Measurements from ENCODE around the gene TMEM212. TPM values are rescaled to one million over a fixed set of nuclear protein-coding genes. Genes with fewer than 3 reads are reported as not detected.

The TMEM212 gene
- total and polyA plus RNA-seq, 2 donors (not counting 1 experiment from before 2014, with no cell fraction given): not detected

DNA sequence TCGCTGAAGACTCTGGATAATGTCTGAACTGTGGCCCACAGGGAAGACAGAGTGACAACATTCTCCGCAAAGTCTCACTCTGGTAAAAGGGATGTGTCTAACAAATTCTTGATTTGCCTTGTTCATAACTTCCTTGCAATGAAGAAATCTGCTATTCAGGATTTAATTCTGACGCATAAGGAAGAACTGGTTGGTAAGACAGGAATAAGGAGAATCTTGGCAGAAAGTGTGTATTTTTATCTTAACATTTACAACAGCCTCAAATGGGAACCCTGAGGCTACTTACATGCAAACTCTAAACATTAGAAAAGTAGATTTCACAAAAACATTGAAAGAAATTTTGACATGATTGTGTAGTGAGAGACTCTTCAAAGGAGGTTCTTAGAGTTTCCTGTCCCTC, 22.1 kb upstream of the TMEM212 start:
- H3K9me3 ChIP-seq (ENCODE audit: control extremely low read depth in 1 of 3, control insufficient read depth in 2 of 3, insufficient read depth in 1 of 3, low read length in 2 of 3): no peaks in the 10 kb centered on the region
- TF ChIP-seq, protein P1, sequence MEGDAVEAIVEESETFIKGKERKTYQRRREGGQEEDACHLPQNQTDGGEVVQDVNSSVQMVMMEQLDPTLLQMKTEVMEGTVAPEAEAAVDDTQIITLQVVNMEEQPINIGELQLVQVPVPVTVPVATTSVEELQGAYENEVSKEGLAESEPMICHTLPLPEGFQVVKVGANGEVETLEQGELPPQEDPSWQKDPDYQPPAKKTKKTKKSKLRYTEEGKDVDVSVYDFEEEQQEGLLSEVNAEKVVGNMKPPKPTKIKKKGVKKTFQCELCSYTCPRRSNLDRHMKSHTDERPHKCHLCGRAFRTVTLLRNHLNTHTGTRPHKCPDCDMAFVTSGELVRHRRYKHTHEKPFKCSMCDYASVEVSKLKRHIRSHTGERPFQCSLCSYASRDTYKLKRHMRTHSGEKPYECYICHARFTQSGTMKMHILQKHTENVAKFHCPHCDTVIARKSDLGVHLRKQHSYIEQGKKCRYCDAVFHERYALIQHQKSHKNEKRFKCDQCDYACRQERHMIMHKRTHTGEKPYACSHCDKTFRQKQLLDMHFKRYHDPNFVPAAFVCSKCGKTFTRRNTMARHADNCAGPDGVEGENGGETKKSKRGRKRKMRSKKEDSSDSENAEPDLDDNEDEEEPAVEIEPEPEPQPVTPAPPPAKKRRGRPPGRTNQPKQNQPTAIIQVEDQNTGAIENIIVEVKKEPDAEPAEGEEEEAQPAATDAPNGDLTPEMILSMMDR (IDR thresholded peaks at IDR 0.05): no peak
- TF ChIP-seq EZH2 (IDR thresholded peaks at IDR 0.05; ENCODE audit: borderline replicate concordance, insufficient read depth, low read depth, low read length, poor library complexity, severe bottlenecking): no peak
- H4K20me1 ChIP-seq (ENCODE audit: control insufficient read depth, insufficient read depth, low read length, poor library complexity, severe bottlenecking): no peaks in the 10 kb centered on the region
- Mint-ChIP-seq H3K9me3 (ENCODE audit: insufficient read depth) (no peaks in the 10 kb centered on the region), H3K4me1 (no peaks in the 10 kb centered on the region), H3K27ac (no peak overlapping the region), H3K27me3 (peaks cover 3% of the 10 kb centered on the region), H3K4me3 (no peak overlapping the region)
- intact Hi-C loops (cut with micrococcal nuclease): no loop called here
- no peaks in the 10 kb centered on the region for H3K27me3 ChIP-seq (replicated peaks in 1 of 4; ENCODE audit: control extremely low read depth in 1 of 4, control insufficient read depth in 3 of 4, insufficient read depth in 4 of 4, low read length in 3 of 4)
- ChIA-PET CTCF (no interaction called here), POLR2A (no interaction called here)
- H3K4me1 ChIP-seq (ENCODE audit: control insufficient read depth in 2 of 2, insufficient read depth in 2 of 2, low read length in 2 of 2): no peaks in the 10 kb centered on the region
- H3K4me3 ChIP-seq (ENCODE audit: control extremely low read depth in 1 of 5, extremely low read depth in 1 of 5, insufficient read depth in 1 of 5, low read depth in 2 of 5, low read length in 4 of 5): no peak overlapping the region
- no peak for ATAC-seq (ENCODE audit: low read depth)
- no peak overlapping the region for H3K4me2 ChIP-seq (replicated peaks; ENCODE audit: low read depth, low read length, poor library complexity, severe bottlenecking)
- no peaks in the 10 kb centered on the region for H3K36me3 ChIP-seq (replicated peaks in 1 of 2; ENCODE audit: control extremely low read depth in 1 of 2, control insufficient read depth in 1 of 2, extremely low read depth in 1 of 2, insufficient read depth in 2 of 2, low read length in 1 of 2)
- no peak overlapping the region for H2AFZ ChIP-seq (ENCODE audit: insufficient read depth, low read depth, low read length, poor library complexity, severe bottlenecking)
- DNase-seq: no peak
- no peak overlapping the region for H3K9ac ChIP-seq (ENCODE audit: low read length)
- H3K79me2 ChIP-seq (ENCODE audit: control insufficient read depth, insufficient read depth, low read length): no peaks in the 10 kb centered on the region
- 95% methylated on average over 2 of the region's 3 CpGs for WGBS (ENCODE audit: insufficient coverage)
- H3K27ac ChIP-seq (ENCODE audit: low read length in 2 of 2): no peak overlapping the region

DNA sequence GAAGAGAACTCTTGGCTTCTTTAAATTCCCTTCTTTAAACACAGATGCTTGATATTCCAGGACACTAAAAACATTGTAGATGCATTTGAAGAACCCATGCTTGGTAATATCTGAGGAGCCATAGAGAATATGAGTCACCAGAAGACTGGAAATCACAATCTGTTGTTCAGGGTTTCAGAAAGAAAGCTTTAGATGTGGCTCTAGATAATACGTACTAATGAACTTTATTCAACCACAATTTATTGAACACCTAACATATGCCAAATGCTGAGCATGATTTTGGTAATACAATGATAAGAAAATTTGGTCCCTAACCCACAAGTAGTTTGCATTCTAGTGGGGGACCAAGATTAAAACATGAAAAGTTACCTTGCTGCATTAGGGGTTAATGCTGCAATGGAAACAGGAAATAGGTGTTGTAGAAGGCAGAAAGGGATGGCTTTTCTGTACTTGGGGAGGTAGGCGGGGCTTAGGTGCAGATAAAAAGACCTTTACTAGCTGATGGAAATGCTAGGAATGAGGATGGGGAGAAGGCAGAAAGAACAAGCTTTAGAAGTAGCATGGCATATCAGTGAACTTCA, 21.3 kb upstream of the TMEM212 start:
- DNase-seq (no peak), ATAC-seq (ENCODE audit: low read depth) (no peak)
- peaks cover 3% of the 10 kb centered on the region for H3K27me3 Mint-ChIP-seq
- Histone ChIP-seq H3K4me2 (replicated peaks; ENCODE audit: low read depth, low read length, poor library complexity, severe bottlenecking) (no peak overlapping the region), H3K4me3 (ENCODE audit: control extremely low read depth in 1 of 5, extremely low read depth in 1 of 5, insufficient read depth in 1 of 5, low read depth in 2 of 5, low read length in 4 of 5) (no peak overlapping the region), H3K27ac (ENCODE audit: low read length in 2 of 2) (no peak overlapping the region), H2AFZ (ENCODE audit: insufficient read depth, low read depth, low read length, poor library complexity, severe bottlenecking) (no peak overlapping the region), H3K9me3 (ENCODE audit: control extremely low read depth in 1 of 3, control insufficient read depth in 2 of 3, insufficient read depth in 1 of 3, low read length in 2 of 3) (no peaks in the 10 kb centered on the region), H3K79me2 (ENCODE audit: control insufficient read depth, insufficient read depth, low read length) (no peaks in the 10 kb centered on the region), H4K20me1 (ENCODE audit: control insufficient read depth, insufficient read depth, low read length, poor library complexity, severe bottlenecking) (no peaks in the 10 kb centered on the region), H3K4me1 (ENCODE audit: control insufficient read depth in 2 of 2, insufficient read depth in 2 of 2, low read length in 2 of 2) (no peaks in the 10 kb centered on the region), H3K27me3 (replicated peaks in 1 of 4; ENCODE audit: control extremely low read depth in 1 of 4, control insufficient read depth in 3 of 4, insufficient read depth in 4 of 4, low read length in 3 of 4) (no peaks in the 10 kb centered on the region), H3K36me3 (replicated peaks in 1 of 2; ENCODE audit: control extremely low read depth in 1 of 2, control insufficient read depth in 1 of 2, extremely low read depth in 1 of 2, insufficient read depth in 2 of 2, low read length in 1 of 2) (no peaks in the 10 kb centered on the region), H3K9ac (ENCODE audit: low read length) (no peak overlapping the region)
- intact Hi-C loops (cut with micrococcal nuclease): no loop called here
- H3K9me3 Mint-ChIP-seq (ENCODE audit: insufficient read depth): no peaks in the 10 kb centered on the region
- H3K27ac Mint-ChIP-seq: no peak overlapping the region
- no peak overlapping the region for H3K4me3 Mint-ChIP-seq
- POLR2A ChIA-PET: no interaction called here
- TF ChIP-seq, protein P1 (IDR thresholded peaks at IDR 0.05): no peak
- TF ChIP-seq EZH2 (IDR thresholded peaks at IDR 0.05; ENCODE audit: borderline replicate concordance, insufficient read depth, low read depth, low read length, poor library complexity, severe bottlenecking): no peak
- WGBS (ENCODE audit: insufficient coverage): 38% methylated on average over 1 of the region's 2 CpGs
- CTCF ChIA-PET: no interaction called here
- H3K4me1 Mint-ChIP-seq: no peaks in the 10 kb centered on the region
